Measurements from ENCODE around the gene ARID1B. TPM values are rescaled to one million over a fixed set of nuclear protein-coding genes. Genes with fewer than 3 reads are reported as not detected.

The ARID1B gene
- polyA plus RNA-seq, 4 donors = 7.3 to 43.5 (median 17.0) TPM

DNA sequence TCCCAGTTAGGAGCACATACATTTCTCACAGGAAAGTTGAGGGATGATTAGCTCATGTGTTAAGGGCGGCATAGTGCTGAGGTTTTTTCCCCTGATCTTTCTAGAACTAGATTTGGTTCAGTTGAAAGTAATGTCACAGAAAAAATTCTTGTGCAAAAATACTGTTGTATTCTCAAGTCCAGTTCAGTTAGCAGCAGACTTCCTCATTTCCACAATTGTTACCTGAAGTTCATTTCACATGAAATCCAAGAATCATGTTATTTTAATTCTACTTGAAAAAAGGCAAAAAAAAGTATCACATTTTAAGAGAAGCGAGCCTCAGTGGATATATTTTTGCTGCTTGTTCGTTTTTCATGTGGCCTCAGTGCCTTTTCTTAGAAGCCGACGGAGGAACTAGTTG is 318.4 kb downstream of the ARID1B start:
- FAIRE-seq (no peak), DNase-seq (no peak)
- H3K4me3 ChIP-seq (ENCODE audit: low read depth in 1 of 3, low read length in 3 of 3) = no peak overlapping the region
- H3K9me3 ChIP-seq (ENCODE audit: control insufficient read depth in 2 of 2, insufficient read depth in 1 of 2, low read depth in 1 of 2, low read length in 1 of 2) = no peaks in the 10 kb centered on the region
- peaks cover 0 to 26% (median 5%) of the 10 kb centered on the region in 3 donors for H3K36me3 ChIP-seq (ENCODE audit: control insufficient read depth in 3 of 3, insufficient read depth in 2 of 3, low read depth in 1 of 3, low read length in 3 of 3)
- H3K27me3 ChIP-seq (ENCODE audit: control insufficient read depth in 3 of 3, insufficient read depth in 3 of 3, low read length in 3 of 3) = no peaks in the 10 kb centered on the region
- WGBS, 3 donors = 95 to 97% (median 97%) methylated on average over 5 of the region's 5 CpGs
- H3K27ac ChIP-seq (ENCODE audit: low read depth in 1 of 3, low read length in 2 of 3) = no peak overlapping the region
- H3K4me1 ChIP-seq (ENCODE audit: control insufficient read depth in 3 of 3, insufficient read depth in 2 of 3, low read depth in 1 of 3, low read length in 2 of 3) = peaks cover 0 to 23% (median 0%) of the 10 kb centered on the region in 3 donors

GRCh38 chr6:157096105-157096504 is 318.9 kb downstream of the ARID1B start:
- WGBS, 3 donors = 83 to 91% (median 90%) methylated on average over 6 of the region's 6 CpGs
- peaks cover 0 to 23% (median 0%) of the 10 kb centered on the region in 3 donors for H3K4me1 ChIP-seq (ENCODE audit: control insufficient read depth in 3 of 3, insufficient read depth in 2 of 3, low read depth in 1 of 3, low read length in 2 of 3)
- H3K9me3 ChIP-seq (ENCODE audit: control insufficient read depth in 2 of 2, insufficient read depth in 1 of 2, low read depth in 1 of 2, low read length in 1 of 2) = no peaks in the 10 kb centered on the region
- H3K4me3 ChIP-seq (ENCODE audit: low read depth in 1 of 3, low read length in 3 of 3) = no peak overlapping the region
- FAIRE-seq (no peak), DNase-seq (no peak)
- H3K36me3 ChIP-seq (ENCODE audit: control insufficient read depth in 3 of 3, insufficient read depth in 2 of 3, low read depth in 1 of 3, low read length in 3 of 3) = peaks cover 0 to 22% (median under 1%) of the 10 kb centered on the region in 3 donors
- peak overlapping the region in 1 of 3 donors; percentile 52 for H3K27ac ChIP-seq (ENCODE audit: low read depth in 1 of 3, low read length in 2 of 3)
- H3K27me3 ChIP-seq (ENCODE audit: control insufficient read depth in 3 of 3, insufficient read depth in 3 of 3, low read length in 3 of 3) = no peaks in the 10 kb centered on the region

DNA sequence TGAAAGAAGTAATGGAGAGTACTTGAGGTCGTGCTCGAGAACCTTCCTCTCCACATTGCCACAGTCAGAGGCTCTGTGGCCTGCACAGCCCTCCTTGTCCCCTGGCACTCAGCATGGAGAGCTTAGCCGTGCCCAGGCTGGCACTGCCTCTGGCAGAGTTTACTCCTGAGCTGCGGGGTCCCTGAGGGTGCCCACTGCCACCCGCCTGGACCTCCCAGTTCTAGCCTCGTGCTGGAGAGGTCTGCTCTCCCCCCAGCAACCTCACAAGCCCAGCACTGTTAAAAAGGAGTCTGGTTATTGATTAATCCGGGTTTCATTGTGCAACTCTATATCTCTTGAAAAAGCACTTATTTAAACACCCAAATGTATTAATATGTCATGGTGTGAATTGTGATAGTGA is 319.3 kb downstream of the ARID1B start:
- Histone ChIP-seq H3K4me1 (ENCODE audit: control insufficient read depth in 3 of 3, insufficient read depth in 2 of 3, low read depth in 1 of 3, low read length in 2 of 3) (peaks cover 0 to 23% (median 0%) of the 10 kb centered on the region in 3 donors), H3K4me3 (ENCODE audit: low read depth in 1 of 3, low read length in 3 of 3) (no peak overlapping the region), H3K36me3 (ENCODE audit: control insufficient read depth in 3 of 3, insufficient read depth in 2 of 3, low read depth in 1 of 3, low read length in 3 of 3) (peaks cover 0 to 22% (median 0%) of the 10 kb centered on the region in 3 donors), H3K27ac (ENCODE audit: low read depth in 1 of 3, low read length in 2 of 3) (peak overlapping the region in 1 of 3 donors; percentile 52), H3K27me3 (ENCODE audit: control insufficient read depth in 3 of 3, insufficient read depth in 3 of 3, low read length in 3 of 3) (no peaks in the 10 kb centered on the region), H3K9me3 (ENCODE audit: control insufficient read depth in 2 of 2, insufficient read depth in 1 of 2, low read depth in 1 of 2, low read length in 1 of 2) (no peaks in the 10 kb centered on the region)
- FAIRE-seq (no peak), DNase-seq (peak; percentile 15 to 84)
- WGBS, 3 donors = 18 to 65% (median 40%) methylated on average over 7 of the region's 7 CpGs

DNA sequence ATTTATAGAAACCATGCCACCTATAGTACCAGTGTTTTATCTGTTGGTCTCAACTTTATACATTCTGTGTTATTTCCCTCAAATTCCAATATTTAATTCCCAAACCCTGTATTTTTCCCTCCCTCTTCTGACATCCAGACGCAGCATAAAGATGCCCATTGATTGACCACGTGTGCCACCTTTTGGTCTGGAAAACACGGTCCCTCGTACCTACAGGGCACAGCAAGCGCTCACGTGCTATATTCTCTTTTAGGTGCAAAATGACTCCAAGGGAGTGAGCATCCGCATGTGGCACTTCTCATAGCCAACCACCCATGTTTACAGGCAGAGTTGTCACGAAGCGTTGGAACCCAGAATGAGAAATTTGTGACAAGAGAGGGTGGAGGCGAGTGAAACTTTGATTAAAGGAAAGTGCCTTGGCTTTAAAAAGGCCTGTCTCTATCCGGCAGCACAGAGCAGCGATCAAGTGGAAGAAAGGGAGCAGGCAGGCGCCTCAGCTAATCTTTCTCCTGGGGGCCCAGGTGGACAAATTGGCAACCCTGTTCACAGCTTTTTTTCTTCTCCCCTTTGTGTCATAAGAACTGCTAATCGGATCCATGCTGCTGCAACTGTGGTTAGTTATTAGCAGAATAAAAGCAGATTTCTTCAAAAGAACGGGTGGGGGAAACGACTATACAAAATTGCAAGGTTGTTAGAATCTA is 320.2 kb downstream of the ARID1B start:
- peaks cover 0 to 23% (median 0%) of the 10 kb centered on the region in 3 donors for H3K4me1 ChIP-seq (ENCODE audit: control insufficient read depth in 3 of 3, insufficient read depth in 2 of 3, low read depth in 1 of 3, low read length in 2 of 3)
- H3K27me3 ChIP-seq (ENCODE audit: control insufficient read depth in 3 of 3, insufficient read depth in 3 of 3, low read length in 3 of 3) = no peaks in the 10 kb centered on the region
- peaks cover 0 to 22% (median 0%) of the 10 kb centered on the region in 3 donors for H3K36me3 ChIP-seq (ENCODE audit: control insufficient read depth in 3 of 3, insufficient read depth in 2 of 3, low read depth in 1 of 3, low read length in 3 of 3)
- H3K9me3 ChIP-seq (ENCODE audit: control insufficient read depth in 2 of 2, insufficient read depth in 1 of 2, low read depth in 1 of 2, low read length in 1 of 2) = no peaks in the 10 kb centered on the region
- no peak for FAIRE-seq
- H3K4me3 ChIP-seq (ENCODE audit: low read depth in 1 of 3, low read length in 3 of 3) = no peak overlapping the region
- DNase-seq = no peak
- peak overlapping the region in 1 of 3 donors; percentile 24 for H3K27ac ChIP-seq (ENCODE audit: low read depth in 1 of 3, low read length in 2 of 3)
- 88 to 91% (median 89%) methylated on average over 16 of the region's 16 CpGs for WGBS, 3 donors

DNA sequence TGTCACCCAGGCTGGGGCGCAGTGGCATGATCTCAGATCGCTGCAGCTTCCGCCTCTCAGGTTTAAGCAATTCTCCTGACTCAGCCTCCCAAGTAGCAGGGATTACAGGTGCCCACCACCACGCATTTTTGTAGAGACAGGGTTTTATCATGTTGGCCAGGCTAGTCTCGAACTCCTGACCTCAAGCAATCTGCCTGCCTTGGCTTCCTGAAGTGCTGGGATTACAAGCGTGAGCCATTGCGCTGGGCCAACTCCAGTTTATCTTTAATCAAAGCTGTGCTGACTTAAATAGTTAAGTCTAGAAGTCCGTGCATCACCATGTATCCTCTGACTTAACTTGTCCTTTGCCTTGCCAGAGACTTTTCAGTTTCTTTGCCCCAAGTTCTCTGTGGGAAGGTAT is 321.8 kb downstream of the ARID1B start:
- Histone ChIP-seq H3K4me1 (ENCODE audit: control insufficient read depth in 3 of 3, insufficient read depth in 2 of 3, low read depth in 1 of 3, low read length in 2 of 3) (peaks cover 0 to 23% (median 0%) of the 10 kb centered on the region in 3 donors), H3K27me3 (ENCODE audit: control insufficient read depth in 3 of 3, insufficient read depth in 3 of 3, low read length in 3 of 3) (no peaks in the 10 kb centered on the region), H3K36me3 (ENCODE audit: control insufficient read depth in 3 of 3, insufficient read depth in 2 of 3, low read depth in 1 of 3, low read length in 3 of 3) (peaks cover 0 to 20% (median 0%) of the 10 kb centered on the region in 3 donors), H3K9me3 (ENCODE audit: control insufficient read depth in 2 of 2, insufficient read depth in 1 of 2, low read depth in 1 of 2, low read length in 1 of 2) (no peaks in the 10 kb centered on the region), H3K27ac (ENCODE audit: low read depth in 1 of 3, low read length in 2 of 3) (no peak overlapping the region), H3K4me3 (ENCODE audit: low read depth in 1 of 3, low read length in 3 of 3) (no peak overlapping the region)
- no peak for FAIRE-seq
- WGBS, 3 donors = 89 to 96% (median 92%) methylated on average over 8 of the region's 8 CpGs
- DNase-seq = no peak

GRCh38 chr6:157099912-157100593 is 322.9 kb downstream of the ARID1B start:
- no peak for FAIRE-seq
- 61 to 83% (median 62%) methylated on average over 7 of the region's 7 CpGs for WGBS, 3 donors
- H3K4me3 ChIP-seq (ENCODE audit: low read depth in 1 of 3, low read length in 3 of 3) = no peak overlapping the region
- H3K36me3 ChIP-seq (ENCODE audit: control insufficient read depth in 3 of 3, insufficient read depth in 2 of 3, low read depth in 1 of 3, low read length in 3 of 3) = peaks cover 0 to 13% (median 0%) of the 10 kb centered on the region in 3 donors
- H3K27me3 ChIP-seq (ENCODE audit: control insufficient read depth in 3 of 3, insufficient read depth in 3 of 3, low read length in 3 of 3) = no peaks in the 10 kb centered on the region
- H3K27ac ChIP-seq (ENCODE audit: low read depth in 1 of 3, low read length in 2 of 3) = no peak overlapping the region
- peaks cover 0 to 23% (median 0%) of the 10 kb centered on the region in 3 donors for H3K4me1 ChIP-seq (ENCODE audit: control insufficient read depth in 3 of 3, insufficient read depth in 2 of 3, low read depth in 1 of 3, low read length in 2 of 3)
- DNase-seq = peak in 1 of 2 donors; percentile 36
- H3K9me3 ChIP-seq (ENCODE audit: control insufficient read depth in 2 of 2, insufficient read depth in 1 of 2, low read depth in 1 of 2, low read length in 1 of 2) = no peaks in the 10 kb centered on the region

DNA sequence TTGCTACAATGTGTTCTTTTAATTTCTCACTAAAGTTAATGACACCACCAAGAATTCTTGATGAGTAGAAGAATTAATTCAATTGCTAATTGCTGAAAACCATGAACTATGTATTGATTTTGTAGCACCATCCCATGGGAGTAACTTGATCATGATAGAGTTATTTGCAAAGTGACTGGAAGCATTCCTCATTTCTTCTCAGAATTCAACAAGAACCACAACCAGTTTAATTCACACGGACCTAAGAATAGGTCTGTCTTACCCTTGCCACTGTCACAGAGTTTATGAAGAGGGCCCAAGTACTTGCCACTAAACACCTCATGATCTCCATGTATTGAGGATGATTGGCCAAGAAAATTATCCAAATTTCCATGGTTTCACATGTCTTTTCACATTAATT is 324.0 kb downstream of the ARID1B start:
- Histone ChIP-seq H3K4me1 (ENCODE audit: control insufficient read depth in 3 of 3, insufficient read depth in 2 of 3, low read depth in 1 of 3, low read length in 2 of 3) (peaks cover 0 to 20% (median 0%) of the 10 kb centered on the region in 3 donors), H3K36me3 (ENCODE audit: control insufficient read depth in 3 of 3, insufficient read depth in 2 of 3, low read depth in 1 of 3, low read length in 3 of 3) (peaks cover 0 to 9% (median 0%) of the 10 kb centered on the region in 3 donors), H3K27ac (ENCODE audit: low read depth in 1 of 3, low read length in 2 of 3) (no peak overlapping the region), H3K4me3 (ENCODE audit: low read depth in 1 of 3, low read length in 3 of 3) (no peak overlapping the region), H3K9me3 (ENCODE audit: control insufficient read depth in 2 of 2, insufficient read depth in 1 of 2, low read depth in 1 of 2, low read length in 1 of 2) (no peaks in the 10 kb centered on the region), H3K27me3 (ENCODE audit: control insufficient read depth in 3 of 3, insufficient read depth in 3 of 3, low read length in 3 of 3) (no peaks in the 10 kb centered on the region)
- WGBS, 3 donors = 80 to 86% (median 81%) methylated on average over 1 of the region's 1 CpG
- FAIRE-seq (no peak), DNase-seq (no peak)

DNA sequence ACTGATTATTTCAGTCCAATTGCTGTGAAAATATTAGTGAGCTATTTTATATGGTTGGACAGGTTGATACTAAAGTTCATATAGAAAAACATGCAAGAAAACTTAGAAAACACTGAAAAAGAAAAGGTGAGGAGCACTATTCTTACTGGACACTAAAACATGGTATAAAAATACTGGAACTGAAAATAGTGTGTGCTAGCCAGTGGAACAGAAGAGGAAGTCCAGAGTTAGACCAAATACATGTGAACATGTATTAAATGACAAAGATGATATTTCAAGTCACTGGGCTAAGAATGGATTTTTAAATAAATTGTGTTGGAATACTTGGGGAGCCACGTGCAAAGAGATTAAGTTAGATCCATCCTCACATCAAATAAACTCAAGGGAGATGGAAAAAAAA is 327.6 kb downstream of the ARID1B start:
- WGBS, 3 donors = 78 to 87% (median 82%) methylated on average over 1 of the region's 1 CpG
- no peak overlapping the region for H3K4me3 ChIP-seq (ENCODE audit: low read depth in 1 of 3, low read length in 3 of 3)
- H3K27ac ChIP-seq (ENCODE audit: low read depth in 1 of 3, low read length in 2 of 3) = no peak overlapping the region
- FAIRE-seq = no peak
- H3K9me3 ChIP-seq (ENCODE audit: control insufficient read depth in 2 of 2, insufficient read depth in 1 of 2, low read depth in 1 of 2, low read length in 1 of 2) = no peaks in the 10 kb centered on the region
- no peaks in the 10 kb centered on the region for H3K27me3 ChIP-seq (ENCODE audit: control insufficient read depth in 3 of 3, insufficient read depth in 3 of 3, low read length in 3 of 3)
- peaks cover 0 to 10% (median 4%) of the 10 kb centered on the region in 3 donors for H3K4me1 ChIP-seq (ENCODE audit: control insufficient read depth in 3 of 3, insufficient read depth in 2 of 3, low read depth in 1 of 3, low read length in 2 of 3)
- no peaks in the 10 kb centered on the region for H3K36me3 ChIP-seq (ENCODE audit: control insufficient read depth in 3 of 3, insufficient read depth in 2 of 3, low read depth in 1 of 3, low read length in 3 of 3)
- DNase-seq = no peak

All from small intestine (tissue), 7 donors.